Medulla oblongata (tissue), 1 donor: Measurements from ENCODE around the gene AGBL1.

Source experiments
- DNase-seq: peaks from one replicate; pipeline ENCODE4 v3.0.0-alpha.2; 2015; ENCODE audit errors: extremely low spot score

AGBL1 gene

DNA sequence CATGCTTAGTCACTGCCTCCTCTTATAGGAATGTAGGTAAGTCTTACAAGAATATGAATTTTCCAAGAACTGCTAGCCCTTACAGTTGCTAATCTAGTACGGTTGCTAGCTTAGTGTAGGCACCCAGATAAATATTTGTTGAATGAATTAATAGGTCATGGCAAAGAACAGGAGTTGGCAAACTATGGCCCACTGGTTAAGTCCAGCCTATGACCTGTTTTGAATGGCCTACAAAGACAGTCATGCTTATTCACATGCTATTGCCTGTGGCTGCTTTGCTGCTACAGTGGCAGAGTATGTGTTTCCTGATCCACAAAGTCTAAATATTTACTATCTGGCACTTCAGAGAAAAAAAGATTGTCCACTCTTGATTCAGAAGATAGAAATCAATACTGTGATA lies 631.8 kb downstream of the AGBL1 start:
- DNase-seq = no peak

DNA sequence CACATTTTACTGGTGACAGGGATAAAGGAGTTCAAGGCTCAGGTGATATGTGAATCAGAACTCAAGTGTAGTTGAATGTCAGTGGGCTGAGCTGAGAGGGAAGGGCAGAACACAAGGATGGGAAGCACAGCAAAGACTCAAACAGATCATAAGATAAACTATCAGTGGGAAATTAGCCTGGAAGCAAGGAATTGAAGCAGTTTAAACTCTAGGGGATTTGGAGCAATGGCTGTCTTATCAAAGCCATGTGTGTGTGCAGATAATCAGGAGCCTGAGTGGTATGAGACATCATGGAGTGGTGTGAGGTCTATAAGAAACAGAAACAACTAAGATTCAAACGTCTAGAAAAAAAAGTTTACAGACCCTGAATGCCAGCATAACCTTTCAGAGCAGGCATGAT lies 634.6 kb downstream of the AGBL1 start:
- no peak for DNase-seq

DNA sequence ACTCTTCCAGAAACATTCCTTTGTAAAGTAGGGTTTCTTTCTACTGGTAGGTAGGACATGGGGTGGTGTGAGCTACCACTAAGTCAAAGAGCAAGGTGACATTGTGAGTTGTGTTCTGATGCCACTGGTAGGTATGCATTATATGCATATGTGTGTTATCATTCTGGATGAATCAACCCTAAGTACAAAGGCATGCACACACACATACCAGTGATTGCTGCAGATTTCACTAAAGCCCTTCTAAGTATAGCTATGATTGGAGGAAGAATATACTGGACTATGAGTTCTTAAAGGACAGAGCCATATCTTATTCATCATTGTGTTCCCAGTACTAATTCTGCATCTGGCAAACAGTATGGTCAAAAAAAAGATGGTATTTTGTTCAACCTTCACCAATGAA lies 646.0 kb downstream of the AGBL1 start:
- DNase-seq = no peak

DNA sequence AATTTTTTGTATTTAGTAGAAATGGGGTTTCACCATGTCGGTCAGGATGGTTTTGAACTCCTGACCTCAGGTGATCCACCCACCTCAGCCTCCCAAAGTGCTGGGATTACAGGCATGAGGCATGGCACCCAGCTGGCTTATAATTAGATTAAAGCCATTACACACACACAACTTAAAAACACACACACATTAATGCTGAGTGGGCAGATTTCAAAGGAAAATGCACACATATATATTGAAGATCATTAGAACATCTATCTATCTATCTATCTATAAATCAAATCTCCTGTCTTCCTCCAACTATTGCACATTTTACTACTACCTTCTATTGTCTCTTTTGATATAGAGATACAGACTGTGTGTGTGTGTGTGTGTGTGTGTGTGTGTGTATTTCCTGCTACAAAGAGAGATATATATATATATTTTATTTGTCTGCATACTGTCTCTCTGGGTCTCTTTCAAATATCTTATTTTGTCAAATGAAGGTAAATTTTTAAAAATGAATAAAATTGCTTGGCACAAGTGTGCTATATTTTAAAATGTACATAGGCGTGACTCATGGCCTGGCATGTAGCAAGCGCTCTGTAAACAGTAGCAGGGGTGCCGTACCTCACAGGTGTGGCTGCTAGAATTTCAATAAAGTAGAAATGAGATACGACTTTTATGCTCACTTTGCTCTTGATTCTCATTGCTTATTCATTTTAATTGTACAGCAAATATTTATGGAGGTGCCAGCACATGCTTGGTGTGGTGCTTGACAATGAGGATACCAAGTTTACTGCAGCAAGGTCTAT lies 655.8 kb downstream of the AGBL1 start:
- no peak for DNase-seq

DNA sequence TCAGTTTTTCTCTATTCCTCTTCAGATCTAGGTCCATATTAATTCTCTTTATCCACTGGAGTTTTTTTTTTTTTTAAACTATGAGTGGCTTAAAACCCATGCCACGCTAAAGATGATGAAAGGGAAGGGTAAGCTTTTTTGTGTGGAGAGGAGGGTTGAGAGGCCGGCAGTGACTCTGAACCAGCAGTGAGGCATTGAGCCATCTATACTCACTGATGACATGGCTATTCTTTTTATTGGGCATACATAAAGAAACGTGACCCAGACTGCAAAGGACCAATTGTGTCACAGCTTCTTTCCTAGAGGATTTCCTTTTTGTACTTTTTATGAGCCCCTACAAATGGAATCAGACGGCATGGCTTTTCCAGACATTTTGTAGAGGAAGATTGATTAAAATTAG lies 662.2 kb downstream of the AGBL1 start:
- DNase-seq = no peak

DNA sequence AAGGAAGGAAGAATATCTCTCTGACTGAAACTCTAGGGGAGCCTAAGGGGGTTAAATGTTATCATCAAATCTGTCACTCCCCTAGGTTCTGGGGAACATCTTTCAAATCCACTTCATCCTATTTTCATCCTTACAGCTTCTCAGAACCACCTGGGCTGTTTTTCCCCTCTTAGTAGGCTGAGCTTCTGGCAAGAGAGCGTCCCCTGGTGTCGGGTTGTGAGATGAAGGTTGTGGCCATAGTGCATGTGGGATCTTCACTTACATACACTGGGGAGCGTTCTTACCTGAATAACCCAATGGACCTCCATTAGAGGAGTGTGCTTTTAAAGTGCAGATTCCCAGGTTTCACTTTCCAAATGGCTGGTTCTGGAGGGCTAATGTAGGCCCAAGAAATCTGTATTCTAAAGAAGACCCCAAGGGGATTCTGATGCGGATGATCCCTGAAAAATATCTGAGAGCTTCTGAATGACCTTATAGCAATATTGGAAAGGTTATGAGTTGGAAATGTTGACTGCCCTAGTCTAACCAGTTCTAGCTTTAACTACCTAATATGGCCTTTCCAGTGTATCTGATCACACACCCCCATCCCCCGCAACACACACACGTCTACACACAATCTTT lies 663.7 kb downstream of the AGBL1 start:
- DNase-seq = no peak

DNA sequence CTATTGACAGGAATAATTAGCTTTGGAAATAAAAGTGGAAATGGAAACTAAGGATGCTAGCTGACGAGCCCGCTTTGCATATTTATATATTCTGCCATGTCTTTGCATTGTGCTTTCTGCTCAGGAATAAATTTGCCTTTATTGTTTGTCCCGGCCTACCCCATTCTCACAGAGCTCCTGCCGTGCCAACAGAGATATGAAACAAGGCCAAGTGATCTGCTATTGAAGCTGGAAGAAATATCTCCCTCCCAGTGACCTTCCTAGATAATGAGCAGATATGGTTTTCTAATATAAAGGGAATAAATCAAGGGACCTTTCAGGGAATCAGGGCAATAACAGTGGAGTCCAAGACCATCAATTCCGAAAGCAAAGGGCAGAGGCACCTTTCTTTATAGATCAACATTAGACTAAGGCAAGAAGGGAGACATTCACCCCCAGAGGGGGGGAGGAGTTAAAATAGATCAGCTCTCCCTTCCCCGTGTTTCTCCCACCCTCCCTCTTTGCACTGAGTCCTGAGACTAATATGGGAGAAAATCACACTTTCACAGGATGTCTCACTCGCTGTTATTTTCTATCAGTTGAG lies 664.6 kb downstream of the AGBL1 start:
- DNase-seq = no peak

DNA sequence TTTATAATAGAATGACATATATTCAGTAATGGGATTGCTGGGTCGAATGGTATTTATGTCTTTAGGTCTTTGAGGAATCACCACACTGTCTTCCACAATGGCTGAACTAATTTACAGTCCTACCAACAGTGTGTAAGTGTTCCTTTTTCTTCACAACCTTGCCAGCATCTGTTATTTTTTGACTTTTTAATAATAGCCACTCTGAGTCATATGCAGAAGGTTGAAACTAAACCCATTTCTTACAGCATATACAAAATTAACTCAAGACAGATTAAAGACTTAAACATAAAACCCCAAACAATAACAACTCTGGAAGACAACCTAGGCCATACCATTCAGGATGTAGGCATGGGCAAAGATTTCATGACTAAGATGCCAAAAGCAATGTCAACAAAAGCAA lies 671.4 kb downstream of the AGBL1 start:
- no peak for DNase-seq

DNA sequence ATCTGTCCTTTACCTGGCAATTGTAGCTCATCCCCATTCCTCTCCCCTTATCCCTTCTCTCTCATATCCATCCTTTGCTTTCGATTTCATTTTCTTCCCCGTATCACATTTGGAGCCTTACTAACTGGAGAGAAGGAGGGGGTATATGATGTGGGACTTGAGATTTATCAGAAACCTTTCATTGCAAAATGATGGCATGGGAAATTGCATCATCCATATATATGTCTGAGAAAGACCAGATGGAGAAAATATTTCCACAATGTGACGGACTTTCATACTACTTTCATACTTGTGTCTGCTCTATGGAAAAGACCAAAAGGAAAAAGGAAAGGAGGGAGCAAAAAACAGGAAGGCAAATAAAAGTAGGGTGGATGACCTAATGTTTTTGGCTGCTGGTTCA lies 675.2 kb downstream of the AGBL1 start:
- no peak for DNase-seq

DNA sequence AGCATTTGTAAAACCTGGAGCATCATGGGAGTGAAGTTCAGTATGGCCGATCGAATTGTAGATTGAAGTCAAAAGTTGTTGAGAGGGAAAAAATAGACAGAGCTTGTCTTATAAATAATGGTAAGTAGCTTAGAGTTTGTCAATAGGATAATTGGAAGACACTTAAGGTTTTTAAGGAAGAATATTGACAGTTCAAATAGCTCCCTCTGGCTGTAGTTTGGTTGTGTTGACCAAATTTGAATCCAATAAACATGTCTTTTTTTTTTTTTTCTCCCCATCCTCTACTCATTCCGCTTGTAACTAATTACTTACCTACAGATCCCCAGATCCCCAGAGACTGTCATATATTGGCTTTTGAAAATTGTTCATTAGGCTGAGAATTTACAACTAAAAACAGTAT lies 677.0 kb downstream of the AGBL1 start:
- no peak for DNase-seq

DNA sequence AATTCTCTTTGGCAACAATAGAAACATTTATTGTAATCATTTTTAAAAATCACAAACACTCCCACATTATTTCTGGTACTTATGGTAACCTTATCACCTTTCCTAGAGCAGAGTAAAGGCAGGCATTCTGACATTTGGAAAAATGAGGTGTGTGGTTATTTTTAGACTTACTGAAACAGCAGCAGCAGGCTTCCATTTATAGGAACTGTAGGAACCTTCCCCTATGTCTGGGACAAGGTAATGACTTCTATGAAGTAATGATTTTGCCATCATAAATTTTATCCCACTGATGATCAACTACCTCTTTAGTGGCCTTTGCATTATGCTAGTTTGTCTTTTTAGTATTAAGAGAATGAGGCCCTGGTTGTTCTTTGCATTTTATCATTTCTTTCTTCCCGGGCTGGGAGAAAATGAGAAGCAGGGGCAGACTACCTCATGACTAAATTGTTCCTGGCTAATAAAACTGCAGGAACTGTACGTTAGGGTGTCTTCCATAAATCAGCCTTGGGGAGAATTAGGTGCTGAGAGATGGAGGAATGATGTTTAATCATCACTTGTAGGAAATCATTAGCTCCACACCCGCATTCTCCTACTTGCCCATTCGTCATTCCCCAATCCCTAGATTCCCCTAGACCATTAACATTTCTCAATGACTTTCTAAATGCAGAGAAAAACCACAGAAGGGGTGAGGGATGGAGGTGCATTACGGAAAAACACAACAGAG lies 680.3 kb downstream of the AGBL1 start:
- no peak for DNase-seq

DNA sequence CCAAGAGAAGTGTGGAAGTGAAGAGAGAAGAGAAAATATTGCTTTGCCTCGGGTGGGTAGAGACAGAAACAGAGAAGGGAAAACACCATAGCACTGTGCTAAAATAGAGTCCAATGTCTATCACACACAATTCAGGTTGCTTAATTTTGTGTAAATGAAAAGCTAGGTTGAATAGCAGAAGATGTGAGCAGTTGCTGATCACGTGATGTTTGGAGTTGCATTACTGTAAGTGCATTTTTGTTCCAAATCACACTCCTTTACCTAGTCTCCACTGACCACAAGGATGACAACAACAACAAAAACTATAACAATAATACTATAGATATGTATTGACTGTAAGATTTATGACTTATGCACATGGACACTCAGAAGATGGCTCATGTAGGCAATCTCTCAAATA lies 683.2 kb downstream of the AGBL1 start:
- no peak for DNase-seq

DNA sequence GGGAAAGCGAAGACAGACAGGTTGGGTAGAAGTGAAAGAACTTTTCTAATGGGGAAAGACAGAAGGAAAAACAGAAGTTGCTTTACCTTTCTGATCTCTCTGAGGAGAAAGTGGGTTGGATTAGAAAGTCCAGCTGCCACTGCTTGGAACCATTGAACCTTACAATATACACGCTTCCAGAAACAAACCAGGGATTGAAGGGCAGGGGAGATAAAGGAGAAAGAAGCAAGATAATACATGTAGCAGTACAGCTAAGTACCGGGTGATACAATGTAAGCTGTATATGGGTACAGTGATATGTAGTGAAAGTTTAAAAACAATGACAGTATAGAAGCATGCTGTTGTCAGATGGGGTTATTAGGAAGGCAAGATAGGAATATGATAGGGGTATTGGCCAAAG lies 684.4 kb downstream of the AGBL1 start:
- no peak for DNase-seq

DNA sequence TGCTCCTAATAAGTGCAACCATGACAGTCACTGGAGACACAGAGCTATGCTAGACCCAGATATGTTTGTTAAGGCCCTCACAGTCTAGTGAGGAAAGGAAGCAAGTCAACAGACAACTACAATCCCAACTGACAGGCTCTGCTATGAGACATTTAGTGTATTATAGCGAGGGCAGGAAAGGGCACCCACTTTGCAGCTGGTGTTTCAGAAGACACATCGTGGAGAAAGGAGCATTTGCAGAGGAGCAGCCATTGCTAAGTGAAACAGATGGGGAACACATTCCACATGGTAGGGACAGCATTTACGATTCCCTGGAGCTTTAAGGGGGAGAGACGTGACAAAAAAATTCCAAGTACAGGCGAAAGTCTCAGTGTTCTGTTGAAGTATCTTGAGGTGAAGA lies 685.6 kb downstream of the AGBL1 start:
- no peak for DNase-seq

DNA sequence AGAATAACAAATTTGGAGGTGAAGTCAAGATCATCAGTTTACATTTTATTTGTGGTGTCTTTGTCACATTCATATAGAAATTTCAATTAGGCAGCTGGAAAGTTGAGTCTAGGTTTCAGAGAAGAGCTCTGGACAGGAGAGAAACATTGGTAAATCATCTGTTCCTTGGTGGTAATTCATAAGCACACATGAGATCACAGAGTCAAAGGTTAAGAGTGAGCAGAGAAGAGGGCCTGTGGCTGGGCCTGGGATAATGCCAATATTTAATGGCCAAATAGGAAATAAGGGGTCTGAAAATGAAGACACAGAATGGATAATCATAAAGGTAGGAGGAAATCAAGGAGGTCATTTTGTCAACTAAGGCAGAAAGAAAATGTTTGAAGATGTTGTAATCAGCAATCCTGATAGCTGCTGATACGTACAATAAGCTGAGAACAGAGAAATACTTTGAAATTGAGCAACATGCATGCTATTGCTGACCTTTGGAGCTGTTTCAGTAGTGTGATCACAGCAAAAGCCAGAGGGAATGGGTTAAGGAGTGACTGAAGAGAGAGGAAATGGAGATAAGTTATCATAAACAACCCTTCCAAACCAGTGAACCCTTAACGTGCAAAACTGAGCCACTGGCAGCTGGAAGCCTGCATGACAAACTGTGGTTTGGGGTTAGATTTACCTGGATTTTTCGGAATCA lies 692.8 kb downstream of the AGBL1 start:
- no peak for DNase-seq

DNA sequence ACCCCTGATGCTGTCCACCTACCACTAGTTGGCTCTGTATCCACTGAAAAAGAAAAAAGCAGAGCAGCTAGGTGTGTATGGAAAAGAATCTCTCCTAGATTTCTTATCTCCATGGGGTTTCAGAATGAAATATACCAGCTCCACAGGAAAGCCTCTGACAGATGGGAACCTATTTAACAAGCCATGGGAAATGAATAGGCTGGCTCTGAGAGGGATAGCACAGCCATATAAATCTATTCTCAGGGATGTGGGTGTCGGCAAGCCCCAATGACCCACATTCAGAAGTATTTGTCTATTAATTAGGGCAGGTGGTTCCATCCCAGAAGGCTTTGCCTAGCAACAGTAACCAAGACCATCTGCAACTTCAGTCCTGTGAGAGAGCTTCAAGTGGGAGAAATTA lies 694.1 kb downstream of the AGBL1 start:
- DNase-seq = no peak

DNA sequence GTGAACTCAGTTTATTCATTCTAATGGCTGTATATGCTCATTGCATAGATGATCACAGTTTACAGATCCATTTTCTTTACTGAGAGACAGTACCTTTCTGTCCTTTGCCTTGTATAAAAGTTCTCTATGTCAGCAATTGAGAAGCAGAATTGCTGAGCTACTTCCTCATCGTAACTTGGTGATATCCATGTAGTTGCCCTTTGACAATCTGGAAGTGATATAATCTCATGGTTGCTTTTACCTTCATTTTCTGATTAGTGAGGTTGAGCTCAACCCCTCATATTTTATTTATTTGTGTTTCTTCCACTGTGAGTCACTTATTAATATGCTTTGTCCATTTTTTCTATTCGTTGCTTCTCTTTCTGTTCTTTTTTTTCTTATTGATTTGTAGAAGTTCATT lies 696.5 kb downstream of the AGBL1 start:
- no peak for DNase-seq

DNA sequence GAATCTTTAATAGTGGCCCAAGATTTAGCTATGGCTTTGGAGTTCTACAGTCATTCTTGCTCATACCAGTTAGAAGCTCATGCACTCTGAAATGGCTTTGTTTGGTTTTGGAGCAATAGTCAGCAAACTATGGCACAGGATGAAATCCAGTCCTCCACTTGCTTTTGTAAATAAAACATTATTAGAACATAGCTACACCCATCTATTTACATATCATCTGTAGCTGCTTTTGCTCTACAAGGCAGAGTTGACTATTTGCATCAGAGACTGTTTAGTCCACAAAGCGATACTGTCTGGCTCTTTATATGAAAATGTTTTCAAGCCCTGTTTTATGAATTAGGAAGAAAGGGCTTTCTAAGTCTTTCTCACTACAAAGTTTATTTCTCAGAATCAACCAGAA lies 716.9 kb downstream of the AGBL1 start:
- DNase-seq = no peak

DNA sequence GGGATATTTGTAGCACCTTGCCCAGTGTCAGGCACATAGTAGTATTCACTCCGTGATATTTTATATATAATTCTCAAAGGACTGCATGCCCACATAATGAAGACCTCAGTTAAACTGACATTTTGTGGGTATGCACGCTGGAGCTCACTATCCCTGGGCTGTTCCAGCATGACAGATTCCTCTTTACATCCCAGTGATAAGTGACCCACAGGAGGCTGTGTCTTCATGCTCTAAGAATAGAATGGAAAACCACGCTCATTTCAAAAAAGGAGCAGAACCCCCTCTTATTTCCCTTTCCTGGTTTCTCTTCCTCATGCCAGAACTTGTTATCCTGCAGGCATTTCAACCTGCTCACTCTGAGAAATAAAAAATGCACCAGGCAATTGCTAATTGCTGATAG lies 717.5 kb downstream of the AGBL1 start:
- DNase-seq = no peak

DNA sequence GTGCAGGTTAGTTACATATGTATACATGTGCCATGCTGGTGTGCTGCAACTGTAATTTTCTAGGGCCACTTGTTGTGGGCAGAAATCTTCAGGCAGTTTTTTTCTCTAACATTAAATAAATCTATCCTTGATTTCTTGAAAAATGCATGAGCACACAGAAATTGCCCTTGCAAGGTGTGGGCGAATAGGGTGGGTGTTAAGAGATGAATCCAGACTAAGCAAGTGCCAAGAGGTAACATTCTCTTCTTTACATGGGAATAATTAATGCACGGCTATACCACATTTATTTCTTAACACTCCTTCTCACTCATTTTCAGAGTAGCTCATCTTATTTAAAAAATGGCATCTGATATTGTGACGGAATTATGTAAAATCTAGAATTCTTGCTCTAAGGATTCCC lies 719.6 kb downstream of the AGBL1 start:
- no peak for DNase-seq

DNA sequence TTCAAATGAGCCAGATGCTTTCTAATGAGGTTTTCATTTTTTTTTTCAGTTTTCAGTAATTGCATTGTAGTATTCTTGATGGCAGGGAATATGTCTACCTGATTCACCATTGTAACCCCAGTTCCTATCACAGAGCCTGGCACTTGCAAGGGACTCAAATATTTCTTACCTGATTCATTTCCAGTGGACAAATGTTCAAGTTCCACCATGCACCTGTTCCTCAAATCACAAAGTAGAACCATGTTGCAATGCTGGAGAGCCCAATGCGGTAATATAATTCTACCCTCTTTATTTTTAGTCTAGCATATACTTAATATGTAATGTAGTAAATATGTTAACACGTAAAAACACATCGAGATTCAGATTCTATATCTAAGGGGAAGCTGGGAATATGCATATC lies 722.6 kb downstream of the AGBL1 start:
- DNase-seq = no peak

DNA sequence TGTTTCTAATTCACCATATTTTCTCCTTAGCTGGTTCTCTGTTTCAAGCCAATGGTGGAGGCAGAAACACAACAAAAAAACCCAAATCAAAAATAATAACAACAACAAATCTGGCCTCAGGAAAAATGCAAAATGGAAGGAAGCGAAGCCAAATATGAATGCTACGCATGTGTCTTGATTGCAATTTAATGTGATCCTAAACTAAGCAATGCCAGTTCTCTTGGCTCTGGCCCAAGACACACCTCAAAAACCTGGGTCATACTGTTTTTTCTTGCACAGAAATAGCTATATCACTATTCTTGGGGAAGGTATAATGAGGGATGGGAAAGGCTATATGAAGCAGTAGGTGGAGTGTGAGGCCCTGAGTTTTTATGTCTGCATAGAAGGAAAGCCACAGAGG lies 724.7 kb downstream of the AGBL1 start:
- no peak for DNase-seq
